K562 (cell line): ENCODE results near the gene XPC. TPM values are rescaled to one million over a fixed set of nuclear protein-coding genes. Genes with fewer than 3 reads are reported as not detected.
A peak's percentile ranks its signal among the peaks of the same experiment; 100 is the strongest.

Experiments used
- ATAC-seq: fragments of 200-7000 bp; cut with Tn5 transposase; 3 replicates; pipeline ENCODE4 v1.9.1; 2020; ENCODE audit warnings: moderate library complexity
- BruUV-seq: library from RNA; stranded (reverse); fragments of 400-500 nt; replicated peaks from 2 replicates; lab custom pipeline; 2021; lab: Mats Ljungman, UMichigan
- CTCF ChIA-PET: fragments of 300-600 bp; formaldehyde crosslinking; extraction: SDS; loops from one replicate; lab custom pipeline; 2021; ENCODE audit warnings: low intra/inter-chr PET ratio; lab: Yijun Ruan, JAX
- POLR2A ChIA-PET: fragments of 300-600, 350-650 bp; sonication (Branson Sonifier 250); formaldehyde crosslinking; extraction: SDS; loops from one replicate; lab custom pipeline; 2021; ENCODE audit warnings: antibody characterized with exemption, inconsistent platforms; lab: Yijun Ruan, JAX
- DNase-seq, 4 experiments: peaks; one replicate each; pipeline versions ENCODE4 v3.0.0 to v3.0.0-alpha.2; 2011 to 2018; ENCODE audit warnings: low spot score in 3 of 4, mixed read lengths in 3 of 4; ENCODE audit errors: extremely low read depth in 1 of 4
- FAIRE-seq: peaks from 2 replicates; lab custom pipeline; 2011; peaks lifted over from hg19 to GRCh38; lab: Jason Lieb, UNC
- H2AFZ ChIP-seq: 2 replicates; pipeline ENCODE4 v1.6.0; 2011; ENCODE audit warnings: low read depth, low read length, control low read depth, inconsistent platforms
- H3K27ac ChIP-seq: fragments of 200-600 bp; 3 replicates; pipeline ENCODE4 v1.8.0; 2011; ENCODE audit warnings: low read depth, mild to moderate bottlenecking, control low read depth, inconsistent platforms, low read length, moderate library complexity, mixed read lengths; ENCODE audit errors: extremely low read depth
- H3K27me3 ChIP-seq, 2 experiments: fragments of 300-600 bp in 1 of 2; 2 replicates in 1 of 2; 3 replicates in 1 of 2; pipeline versions ENCODE4 v1.6.0 to v1.8.0; 2011; ENCODE audit warnings: inconsistent platforms in 2 of 2, low read length in 2 of 2, mild to moderate bottlenecking in 1 of 2, mixed read lengths in 1 of 2, moderate library complexity in 1 of 2; ENCODE audit not compliant: control insufficient read depth in 2 of 2, insufficient read depth in 2 of 2
- H3K36me3 ChIP-seq: fragments of 300-600 bp; 3 replicates; pipeline ENCODE4 v1.8.0; 2011; ENCODE audit warnings: mild to moderate bottlenecking, low read length, inconsistent platforms; ENCODE audit not compliant: control insufficient read depth, insufficient read depth
- H3K4me1 ChIP-seq, 2 experiments: fragments of 200-600 bp in 1 of 2; replicated peaks in 1 of 2; 2 replicates in 1 of 2; 3 replicates in 1 of 2; pipeline versions ENCODE4 v1.5.1 to v1.8.0; 2011; ENCODE audit warnings: inconsistent platforms in 2 of 2, low read length in 2 of 2, mild to moderate bottlenecking in 1 of 2, mixed read lengths in 1 of 2, moderate library complexity in 1 of 2; ENCODE audit not compliant: control insufficient read depth in 2 of 2, insufficient read depth in 2 of 2
- H3K4me2 ChIP-seq: 2 replicates; pipeline ENCODE4 v1.6.1; 2011; ENCODE audit warnings: low read length, control low read depth, inconsistent platforms, mixed read lengths; ENCODE audit not compliant: insufficient read depth
- H3K4me3 ChIP-seq: fragments of 200-600 bp; sonication (generic), shearing (Covaris generic); 2 replicates; pipeline ENCODE4 v1.5.1; 2016; ENCODE audit warnings: control low read depth, inconsistent platforms
- H3K79me2 ChIP-seq: fragments of 200-600 bp; 3 replicates; pipeline ENCODE4 v1.8.0; 2011; ENCODE audit warnings: low read length, inconsistent platforms; ENCODE audit not compliant: control insufficient read depth, insufficient read depth
- H3K9ac ChIP-seq, 2 experiments: 2 replicates each; pipeline versions ENCODE4 v1.6.0 to v1.6.1; 2011; ENCODE audit warnings: low read depth in 2 of 2, low read length in 2 of 2, control low read depth in 1 of 2, inconsistent platforms in 1 of 2, mild to moderate bottlenecking in 1 of 2, mixed read lengths in 1 of 2; ENCODE audit not compliant: insufficient read depth in 1 of 2
- H3K9me1 ChIP-seq: one replicate; pipeline ENCODE4 v1.6.0; 2011; ENCODE audit warnings: inconsistent platforms, mild to moderate bottlenecking, low read length, moderate library complexity; ENCODE audit not compliant: control insufficient read depth, insufficient read depth
- H3K9me3 ChIP-seq: replicated peaks from 2 replicates; pipeline ENCODE4 v1.5.1; 2011; ENCODE audit warnings: low read depth, low read length, inconsistent platforms; ENCODE audit not compliant: control insufficient read depth, insufficient read depth
- H4K20me1 ChIP-seq: replicated peaks from 2 replicates; pipeline ENCODE4 v1.6.1; 2011; ENCODE audit warnings: low read length, inconsistent platforms, mixed read lengths; ENCODE audit not compliant: control insufficient read depth, insufficient read depth
- DMBX1 ChIP-seq: fragments of 250-450 bp; sonication (Bioruptor Pico); IDR thresholded peaks from 2 replicates; pipeline ENCODE4 v1.8.0; 2022; ENCODE audit warnings: inconsistent platforms, mild to moderate bottlenecking, moderate library complexity, borderline replicate concordance
- EP400 ChIP-seq: fragments of 450-650 bp; IDR thresholded peaks from 2 replicates; pipeline ENCODE4 v1.6.1; 2017; ENCODE audit warnings: antibody characterized with exemption, mild to moderate bottlenecking, moderate library complexity
- HLTF ChIP-seq: fragments of 450-650 bp; IDR thresholded peaks from 2 replicates; pipeline ENCODE4 v1.6.1; 2016
- PRPF4 ChIP-seq: fragments of 200-400 bp; formaldehyde crosslinking; IDR thresholded peaks from one replicate; pipeline ENCODE4 v1.6.1; 2017; ENCODE audit warnings: low read length, low read depth, mild to moderate bottlenecking; ENCODE audit not compliant: insufficient read depth, poor library complexity, severe bottlenecking
- ZKSCAN1 ChIP-seq: fragments of 150-350 bp; IDR thresholded peaks from 2 replicates; pipeline ENCODE4 v1.6.1; 2016; ENCODE audit warnings: low read depth, low read length
- ZNF592 ChIP-seq: fragments of 450-650 bp; IDR thresholded peaks from 2 replicates; pipeline ENCODE4 v1.6.1; 2017; ENCODE audit warnings: antibody characterized with exemption, mild to moderate bottlenecking
- WGBS: fragments of 100-300 bp; shearing (Covaris generic); methylation state at CpG from one replicate; pipeline ENCODE4 v1.1.6; 2016; ENCODE audit warnings: low coverage, mixed read lengths; ENCODE audit not compliant: insufficient coverage; ENCODE audit errors: missing lambda C conversion rate; 5-methylcytosine and 5-hydroxymethylcytosine counted together
- in situ Hi-C: fragments of 300-500 bp; cut with MboI; formaldehyde crosslinking; loops from 4 replicates; pipeline ENCODE4 v1.15.0; 2018; ENCODE audit warnings: inconsistent platforms, mixed read lengths
- intact Hi-C: fragments of 100-400 bp; cut with micrococcal nuclease; formaldehyde crosslinking; loops from 2 replicates; pipeline ENCODE4 v1.14.2; 2022
- polyA plus RNA-seq, 8 experiments: library from polyadenylated mRNA; depleted of rRNA in 4 of 8; stranded (reverse) in 5 of 8; unstranded in 3 of 8; fragments of >200 nt; fragmentation: Nextera tagmentation in 2 of 8; fragmentation: Illumina TruSeq in 1 of 8; extraction: Ambion mirVana in 2 of 8; extraction: Trizol in 1 of 8; gene quantifications; 2 replicates each; pipeline versions ENCODE4 v1.2.1 to v1.2.3, GENCODE V29; 2011 to 2014; ENCODE audit warnings: inconsistent platforms in 1 of 8, missing spikeins in 1 of 8
- total RNA-seq, 7 experiments: library from RNA; depleted of rRNA in 6 of 7; stranded (reverse); fragments of >200 nt in 6 of 7; fragmentation: Illumina TruSeq in 2 of 7; extraction: Trizol in 2 of 7; gene quantifications; 2 replicates each; pipeline versions ENCODE4 v1.2.1 to v1.2.3, GENCODE V29; 2011 to 2021; ENCODE audit warnings: low replicate concordance in 1 of 7
- TF ChIP-seq, protein P1 (sequence below): fragments of 250-450 bp; sonication (Bioruptor Pico); IDR thresholded peaks from 2 replicates; pipeline ENCODE4 v1.8.0; 2022; ENCODE audit warnings: moderate library complexity, mild to moderate bottlenecking, inconsistent platforms
- TF ChIP-seq, protein P2 (sequence below), 2 experiments: fragments of 450-650 bp in 1 of 2; sonication (generic) in 1 of 2; formaldehyde crosslinking in 1 of 2; IDR thresholded peaks in 1 of 2; conservative IDR thresholded peaks in 1 of 2; 2 replicates each; pipeline versions ENCODE4 v1.6.1 to v1.8.1; 2016 to 2023; ENCODE audit warnings: mild to moderate bottlenecking in 2 of 2, moderate library complexity in 2 of 2, inconsistent platforms in 1 of 2, missing genetic modification reagents in 1 of 2

Gene XPC
- total and polyA plus RNA-seq, 9 of the 15 experiments (the other 6 are each of a cell fraction or from before 2014, with no cell fraction given), result 3.8 to 54.7 (median 41.3) TPM

GRCh38 chr3:14222457-14222856 lies 44.1 kb upstream of the XPC start:
- no TSS peak for BruUV-seq
- in situ Hi-C loops, result no loop called here
- no peak for DNase-seq
- peak overlapping the region; percentile 74; the same call in 1 of the 2 replicates for H2AFZ ChIP-seq
- peak overlapping the region; percentile 62; the same call in 1 of the 3 replicates for H3K27ac ChIP-seq
- POLR2A ChIA-PET, result interaction anchor here (0.6 to 3.5 kb wide), 3 partner anchors 9 to 168 kb away, joined by 4 to 22 read pairs (median 4); no protein-coding TSS in a partner anchor
- intact Hi-C loops, result no loop called here
- CTCF ChIA-PET, result no interaction called here
- H3K36me3 ChIP-seq, result no peaks in the 10 kb centered on the region
- FAIRE-seq, result no peak
- H3K9me1 ChIP-seq, result no peaks in the 10 kb centered on the region
- WGBS, result 62% methylated on average over 1 of the region's 1 CpG
- peak overlapping the region in 1 of 2 experiments; percentile 38; a peak in 1 of 4 replicates for H3K9ac ChIP-seq
- H3K4me2 ChIP-seq, result no peak overlapping the region
- no peaks in the 10 kb centered on the region for H3K27me3 ChIP-seq
- no peak for ATAC-seq
- no peak overlapping the region for H3K4me3 ChIP-seq
- TF ChIP-seq, protein P1, sequence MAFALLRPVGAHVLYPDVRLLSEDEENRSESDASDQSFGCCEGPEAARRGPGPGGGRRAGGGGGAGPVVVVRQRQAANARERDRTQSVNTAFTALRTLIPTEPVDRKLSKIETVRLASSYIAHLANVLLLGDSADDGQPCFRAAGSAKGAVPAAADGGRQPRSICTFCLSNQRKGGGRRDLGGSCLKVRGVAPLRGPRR (CRISPR knock-in tag), result no peak
- TF ChIP-seq ZNF592, result 0 out of 2 replicates have a peak, but pooled peaks have one; percentile 8
- TF ChIP-seq EP400, result 0 out of 2 replicates have a peak, but pooled peaks have one; percentile 2
- TF ChIP-seq, protein P2, sequence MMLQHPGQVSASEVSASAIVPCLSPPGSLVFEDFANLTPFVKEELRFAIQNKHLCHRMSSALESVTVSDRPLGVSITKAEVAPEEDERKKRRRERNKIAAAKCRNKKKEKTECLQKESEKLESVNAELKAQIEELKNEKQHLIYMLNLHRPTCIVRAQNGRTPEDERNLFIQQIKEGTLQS (IDR thresholded peaks at IDR 0.05), result peak; percentile 19; the same call in 1 of the 2 replicates
- TF ChIP-seq, protein P2 (CRISPR knock-in tag; conservative IDR thresholded peaks at IDR 0.05), result no peak
- TF ChIP-seq PRPF4, result no peak
- no peak for TF ChIP-seq DMBX1 (CRISPR knock-in tag)
- no peak for TF ChIP-seq HLTF
- no peak for TF ChIP-seq ZKSCAN1
- H3K4me1 ChIP-seq, result peaks cover 12 to 29% of the 10 kb centered on the region in 2 experiments; a peak in 4 of 5 replicates
- peaks cover 13% of the 10 kb centered on the region for H3K9me3 ChIP-seq
- H3K79me2 ChIP-seq, result no peaks in the 10 kb centered on the region
- H4K20me1 ChIP-seq, result no peaks in the 10 kb centered on the region
